K562 (cell line): ENCODE measurements around the gene SCYL1. TPM values are rescaled to one million over a fixed set of nuclear protein-coding genes. Genes with fewer than 3 reads are reported as not detected.

Source experiments
- NFXL1 ChIP-seq: fragments of 450-650 bp; formaldehyde crosslinking; IDR thresholded peaks from 2 replicates; pipeline ENCODE4 v1.4.0; 2021; ENCODE audit warnings: mild to moderate bottlenecking
- TAF1 ChIP-seq: IDR thresholded peaks from 2 replicates; pipeline ENCODE4 v1.6.1; 2011; ENCODE audit warnings: mild to moderate bottlenecking, low read length, moderate library complexity; ENCODE audit not compliant: insufficient read depth, control insufficient read depth, severe bottlenecking; ENCODE audit errors: extremely low read depth
- ZFP30 ChIP-seq: fragments of 250-450 bp; sonication (Bioruptor Pico); IDR thresholded peaks from 2 replicates; pipeline ENCODE4 v1.8.0; 2022; ENCODE audit warnings: moderate library complexity, mild to moderate bottlenecking, inconsistent platforms, borderline replicate concordance
- polyA plus RNA-seq, 8 experiments: library from polyadenylated mRNA; depleted of rRNA in 4 of 8; stranded (reverse) in 5 of 8; unstranded in 3 of 8; fragments of >200 nt; fragmentation: Nextera tagmentation in 2 of 8; fragmentation: Illumina TruSeq in 1 of 8; extraction: Ambion mirVana in 2 of 8; extraction: Trizol in 1 of 8; gene quantifications; 2 replicates each; pipeline versions ENCODE4 v1.2.1 to v1.2.3, GENCODE V29; 2011 to 2014; ENCODE audit warnings: inconsistent platforms in 1 of 8, missing spikeins in 1 of 8
- total RNA-seq, 7 experiments: library from RNA; depleted of rRNA in 6 of 7; stranded (reverse); fragments of >200 nt in 6 of 7; fragmentation: Illumina TruSeq in 2 of 7; extraction: Trizol in 2 of 7; gene quantifications; 2 replicates each; pipeline versions ENCODE4 v1.2.1 to v1.2.3, GENCODE V29; 2011 to 2021; ENCODE audit warnings: low replicate concordance in 1 of 7
- TF ChIP-seq, protein P1 (sequence below): sonication (generic); formaldehyde crosslinking; IDR thresholded peaks from 2 replicates; pipeline ENCODE4 v1.8.0; 2023; ENCODE audit warnings: mild to moderate bottlenecking, missing genetic modification reagents
- TF ChIP-seq, protein P2 (sequence below): fragments of 200-600 bp; sonication (generic); IDR thresholded peaks from one replicate; pipeline ENCODE4 v1.6.1; 2012; ENCODE audit warnings: mild to moderate bottlenecking, low read depth, low read length, inconsistent platforms
- TF ChIP-seq, protein P3 (sequence below), 2 experiments: fragments of 450-650 bp in 1 of 2; IDR thresholded peaks; 2 replicates each; pipeline ENCODE4 v1.6.1; 2011 to 2017; ENCODE audit warnings: low read depth in 2 of 2, antibody characterized with exemption in 1 of 2, borderline replicate concordance in 1 of 2, low read length in 1 of 2, mild to moderate bottlenecking in 1 of 2, mixed read lengths in 1 of 2; ENCODE audit not compliant: control insufficient read depth in 1 of 2

The SCYL1 gene
- total and polyA plus RNA-seq, 9 of the 15 experiments (the other 6 are each of a cell fraction or from before 2014, with no cell fraction given): 1.9 to 145 (median 57.6) TPM

DNA sequence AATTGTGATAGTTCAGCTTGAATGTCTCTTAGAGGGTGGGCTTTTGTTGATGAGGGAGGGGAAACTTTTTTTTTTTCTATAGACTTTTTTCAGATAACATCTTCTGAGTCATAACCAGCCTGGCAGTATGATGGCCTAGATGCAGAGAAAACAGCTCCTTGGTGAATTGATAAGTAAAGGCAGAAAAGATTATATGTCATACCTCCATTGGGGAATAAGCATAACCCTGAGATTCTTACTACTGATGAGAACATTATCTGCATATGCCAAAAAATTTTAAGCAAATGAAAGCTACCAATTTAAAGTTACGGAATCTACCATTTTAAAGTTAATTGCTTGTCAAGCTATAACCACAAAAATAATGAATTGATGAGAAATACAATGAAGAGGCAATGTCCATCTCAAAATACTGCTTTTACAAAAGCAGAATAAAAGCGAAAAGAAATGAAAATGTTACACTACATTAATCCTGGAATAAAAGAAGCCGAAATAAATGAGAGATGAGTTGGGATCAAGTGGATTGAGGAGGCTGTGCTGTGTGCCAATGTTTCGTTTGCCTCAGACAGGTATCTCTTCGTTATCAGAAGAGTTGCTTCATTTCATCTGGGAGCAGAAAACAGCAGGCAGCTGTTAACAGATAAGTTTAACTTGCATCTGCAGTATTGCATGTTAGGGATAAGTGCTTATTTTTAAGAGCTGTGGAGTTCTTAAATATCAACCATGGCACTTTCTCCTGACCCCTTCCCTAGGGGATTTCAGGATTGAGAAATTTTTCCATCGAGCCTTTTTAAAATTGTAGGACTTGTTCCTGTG is 22.1 kb upstream of the SCYL1 start (continued):
- TF ChIP-seq, protein P1, sequence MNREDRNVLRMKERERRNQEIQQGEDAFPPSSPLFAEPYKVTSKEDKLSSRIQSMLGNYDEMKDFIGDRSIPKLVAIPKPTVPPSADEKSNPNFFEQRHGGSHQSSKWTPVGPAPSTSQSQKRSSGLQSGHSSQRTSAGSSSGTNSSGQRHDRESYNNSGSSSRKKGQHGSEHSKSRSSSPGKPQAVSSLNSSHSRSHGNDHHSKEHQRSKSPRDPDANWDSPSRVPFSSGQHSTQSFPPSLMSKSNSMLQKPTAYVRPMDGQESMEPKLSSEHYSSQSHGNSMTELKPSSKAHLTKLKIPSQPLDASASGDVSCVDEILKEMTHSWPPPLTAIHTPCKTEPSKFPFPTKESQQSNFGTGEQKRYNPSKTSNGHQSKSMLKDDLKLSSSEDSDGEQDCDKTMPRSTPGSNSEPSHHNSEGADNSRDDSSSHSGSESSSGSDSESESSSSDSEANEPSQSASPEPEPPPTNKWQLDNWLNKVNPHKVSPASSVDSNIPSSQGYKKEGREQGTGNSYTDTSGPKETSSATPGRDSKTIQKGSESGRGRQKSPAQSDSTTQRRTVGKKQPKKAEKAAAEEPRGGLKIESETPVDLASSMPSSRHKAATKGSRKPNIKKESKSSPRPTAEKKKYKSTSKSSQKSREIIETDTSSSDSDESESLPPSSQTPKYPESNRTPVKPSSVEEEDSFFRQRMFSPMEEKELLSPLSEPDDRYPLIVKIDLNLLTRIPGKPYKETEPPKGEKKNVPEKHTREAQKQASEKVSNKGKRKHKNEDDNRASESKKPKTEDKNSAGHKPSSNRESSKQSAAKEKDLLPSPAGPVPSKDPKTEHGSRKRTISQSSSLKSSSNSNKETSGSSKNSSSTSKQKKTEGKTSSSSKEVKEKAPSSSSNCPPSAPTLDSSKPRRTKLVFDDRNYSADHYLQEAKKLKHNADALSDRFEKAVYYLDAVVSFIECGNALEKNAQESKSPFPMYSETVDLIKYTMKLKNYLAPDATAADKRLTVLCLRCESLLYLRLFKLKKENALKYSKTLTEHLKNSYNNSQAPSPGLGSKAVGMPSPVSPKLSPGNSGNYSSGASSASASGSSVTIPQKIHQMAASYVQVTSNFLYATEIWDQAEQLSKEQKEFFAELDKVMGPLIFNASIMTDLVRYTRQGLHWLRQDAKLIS (CRISPR knock-in tag): peak; percentile 97
- no peak for TF ChIP-seq TAF1
- TF ChIP-seq, protein P2, sequence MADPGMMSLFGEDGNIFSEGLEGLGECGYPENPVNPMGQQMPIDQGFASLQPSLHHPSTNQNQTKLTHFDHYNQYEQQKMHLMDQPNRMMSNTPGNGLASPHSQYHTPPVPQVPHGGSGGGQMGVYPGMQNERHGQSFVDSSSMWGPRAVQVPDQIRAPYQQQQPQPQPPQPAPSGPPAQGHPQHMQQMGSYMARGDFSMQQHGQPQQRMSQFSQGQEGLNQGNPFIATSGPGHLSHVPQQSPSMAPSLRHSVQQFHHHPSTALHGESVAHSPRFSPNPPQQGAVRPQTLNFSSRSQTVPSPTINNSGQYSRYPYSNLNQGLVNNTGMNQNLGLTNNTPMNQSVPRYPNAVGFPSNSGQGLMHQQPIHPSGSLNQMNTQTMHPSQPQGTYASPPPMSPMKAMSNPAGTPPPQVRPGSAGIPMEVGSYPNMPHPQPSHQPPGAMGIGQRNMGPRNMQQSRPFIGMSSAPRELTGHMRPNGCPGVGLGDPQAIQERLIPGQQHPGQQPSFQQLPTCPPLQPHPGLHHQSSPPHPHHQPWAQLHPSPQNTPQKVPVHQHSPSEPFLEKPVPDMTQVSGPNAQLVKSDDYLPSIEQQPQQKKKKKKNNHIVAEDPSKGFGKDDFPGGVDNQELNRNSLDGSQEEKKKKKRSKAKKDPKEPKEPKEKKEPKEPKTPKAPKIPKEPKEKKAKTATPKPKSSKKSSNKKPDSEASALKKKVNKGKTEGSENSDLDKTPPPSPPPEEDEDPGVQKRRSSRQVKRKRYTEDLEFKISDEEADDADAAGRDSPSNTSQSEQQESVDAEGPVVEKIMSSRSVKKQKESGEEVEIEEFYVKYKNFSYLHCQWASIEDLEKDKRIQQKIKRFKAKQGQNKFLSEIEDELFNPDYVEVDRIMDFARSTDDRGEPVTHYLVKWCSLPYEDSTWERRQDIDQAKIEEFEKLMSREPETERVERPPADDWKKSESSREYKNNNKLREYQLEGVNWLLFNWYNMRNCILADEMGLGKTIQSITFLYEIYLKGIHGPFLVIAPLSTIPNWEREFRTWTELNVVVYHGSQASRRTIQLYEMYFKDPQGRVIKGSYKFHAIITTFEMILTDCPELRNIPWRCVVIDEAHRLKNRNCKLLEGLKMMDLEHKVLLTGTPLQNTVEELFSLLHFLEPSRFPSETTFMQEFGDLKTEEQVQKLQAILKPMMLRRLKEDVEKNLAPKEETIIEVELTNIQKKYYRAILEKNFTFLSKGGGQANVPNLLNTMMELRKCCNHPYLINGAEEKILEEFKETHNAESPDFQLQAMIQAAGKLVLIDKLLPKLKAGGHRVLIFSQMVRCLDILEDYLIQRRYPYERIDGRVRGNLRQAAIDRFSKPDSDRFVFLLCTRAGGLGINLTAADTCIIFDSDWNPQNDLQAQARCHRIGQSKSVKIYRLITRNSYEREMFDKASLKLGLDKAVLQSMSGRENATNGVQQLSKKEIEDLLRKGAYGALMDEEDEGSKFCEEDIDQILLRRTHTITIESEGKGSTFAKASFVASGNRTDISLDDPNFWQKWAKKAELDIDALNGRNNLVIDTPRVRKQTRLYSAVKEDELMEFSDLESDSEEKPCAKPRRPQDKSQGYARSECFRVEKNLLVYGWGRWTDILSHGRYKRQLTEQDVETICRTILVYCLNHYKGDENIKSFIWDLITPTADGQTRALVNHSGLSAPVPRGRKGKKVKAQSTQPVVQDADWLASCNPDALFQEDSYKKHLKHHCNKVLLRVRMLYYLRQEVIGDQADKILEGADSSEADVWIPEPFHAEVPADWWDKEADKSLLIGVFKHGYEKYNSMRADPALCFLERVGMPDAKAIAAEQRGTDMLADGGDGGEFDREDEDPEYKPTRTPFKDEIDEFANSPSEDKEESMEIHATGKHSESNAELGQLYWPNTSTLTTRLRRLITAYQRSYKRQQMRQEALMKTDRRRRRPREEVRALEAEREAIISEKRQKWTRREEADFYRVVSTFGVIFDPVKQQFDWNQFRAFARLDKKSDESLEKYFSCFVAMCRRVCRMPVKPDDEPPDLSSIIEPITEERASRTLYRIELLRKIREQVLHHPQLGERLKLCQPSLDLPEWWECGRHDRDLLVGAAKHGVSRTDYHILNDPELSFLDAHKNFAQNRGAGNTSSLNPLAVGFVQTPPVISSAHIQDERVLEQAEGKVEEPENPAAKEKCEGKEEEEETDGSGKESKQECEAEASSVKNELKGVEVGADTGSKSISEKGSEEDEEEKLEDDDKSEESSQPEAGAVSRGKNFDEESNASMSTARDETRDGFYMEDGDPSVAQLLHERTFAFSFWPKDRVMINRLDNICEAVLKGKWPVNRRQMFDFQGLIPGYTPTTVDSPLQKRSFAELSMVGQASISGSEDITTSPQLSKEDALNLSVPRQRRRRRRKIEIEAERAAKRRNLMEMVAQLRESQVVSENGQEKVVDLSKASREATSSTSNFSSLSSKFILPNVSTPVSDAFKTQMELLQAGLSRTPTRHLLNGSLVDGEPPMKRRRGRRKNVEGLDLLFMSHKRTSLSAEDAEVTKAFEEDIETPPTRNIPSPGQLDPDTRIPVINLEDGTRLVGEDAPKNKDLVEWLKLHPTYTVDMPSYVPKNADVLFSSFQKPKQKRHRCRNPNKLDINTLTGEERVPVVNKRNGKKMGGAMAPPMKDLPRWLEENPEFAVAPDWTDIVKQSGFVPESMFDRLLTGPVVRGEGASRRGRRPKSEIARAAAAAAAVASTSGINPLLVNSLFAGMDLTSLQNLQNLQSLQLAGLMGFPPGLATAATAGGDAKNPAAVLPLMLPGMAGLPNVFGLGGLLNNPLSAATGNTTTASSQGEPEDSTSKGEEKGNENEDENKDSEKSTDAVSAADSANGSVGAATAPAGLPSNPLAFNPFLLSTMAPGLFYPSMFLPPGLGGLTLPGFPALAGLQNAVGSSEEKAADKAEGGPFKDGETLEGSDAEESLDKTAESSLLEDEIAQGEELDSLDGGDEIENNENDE: peak; percentile 74
- peak; percentile 91; the same call in 1 of the 2 replicates for TF ChIP-seq ZFP30 (CRISPR knock-in tag)
- TF ChIP-seq NFXL1 (CRISPR knock-in tag): peak; percentile 70; the same call in 1 of the 2 replicates
- TF ChIP-seq, protein P3, sequence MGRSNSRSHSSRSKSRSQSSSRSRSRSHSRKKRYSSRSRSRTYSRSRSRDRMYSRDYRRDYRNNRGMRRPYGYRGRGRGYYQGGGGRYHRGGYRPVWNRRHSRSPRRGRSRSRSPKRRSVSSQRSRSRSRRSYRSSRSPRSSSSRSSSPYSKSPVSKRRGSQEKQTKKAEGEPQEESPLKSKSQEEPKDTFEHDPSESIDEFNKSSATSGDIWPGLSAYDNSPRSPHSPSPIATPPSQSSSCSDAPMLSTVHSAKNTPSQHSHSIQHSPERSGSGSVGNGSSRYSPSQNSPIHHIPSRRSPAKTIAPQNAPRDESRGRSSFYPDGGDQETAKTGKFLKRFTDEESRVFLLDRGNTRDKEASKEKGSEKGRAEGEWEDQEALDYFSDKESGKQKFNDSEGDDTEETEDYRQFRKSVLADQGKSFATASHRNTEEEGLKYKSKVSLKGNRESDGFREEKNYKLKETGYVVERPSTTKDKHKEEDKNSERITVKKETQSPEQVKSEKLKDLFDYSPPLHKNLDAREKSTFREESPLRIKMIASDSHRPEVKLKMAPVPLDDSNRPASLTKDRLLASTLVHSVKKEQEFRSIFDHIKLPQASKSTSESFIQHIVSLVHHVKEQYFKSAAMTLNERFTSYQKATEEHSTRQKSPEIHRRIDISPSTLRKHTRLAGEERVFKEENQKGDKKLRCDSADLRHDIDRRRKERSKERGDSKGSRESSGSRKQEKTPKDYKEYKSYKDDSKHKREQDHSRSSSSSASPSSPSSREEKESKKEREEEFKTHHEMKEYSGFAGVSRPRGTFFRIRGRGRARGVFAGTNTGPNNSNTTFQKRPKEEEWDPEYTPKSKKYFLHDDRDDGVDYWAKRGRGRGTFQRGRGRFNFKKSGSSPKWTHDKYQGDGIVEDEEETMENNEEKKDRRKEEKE (IDR thresholded peaks at IDR 0.05; ENCODE audit: borderline replicate concordance in 1 of 2, control insufficient read depth in 1 of 2, low read depth in 2 of 2, low read length in 1 of 2): peak; percentile 90 to 98
